DMS 273 treated with DMSO at 0.1 percent for 48 hours (cell line): ENCODE data around the gene TTC34.
"Not testable (repeated sequence)": the region's sequence is repeated elsewhere in the genome, so short reads cannot be mapped to it uniquely, and the experiment has no call there.

Experiments
- DNase-seq: peaks from one replicate; lab custom pipeline; 2025; lab: John Stamatoyannopoulos, UW

TTC34 gene

DNA sequence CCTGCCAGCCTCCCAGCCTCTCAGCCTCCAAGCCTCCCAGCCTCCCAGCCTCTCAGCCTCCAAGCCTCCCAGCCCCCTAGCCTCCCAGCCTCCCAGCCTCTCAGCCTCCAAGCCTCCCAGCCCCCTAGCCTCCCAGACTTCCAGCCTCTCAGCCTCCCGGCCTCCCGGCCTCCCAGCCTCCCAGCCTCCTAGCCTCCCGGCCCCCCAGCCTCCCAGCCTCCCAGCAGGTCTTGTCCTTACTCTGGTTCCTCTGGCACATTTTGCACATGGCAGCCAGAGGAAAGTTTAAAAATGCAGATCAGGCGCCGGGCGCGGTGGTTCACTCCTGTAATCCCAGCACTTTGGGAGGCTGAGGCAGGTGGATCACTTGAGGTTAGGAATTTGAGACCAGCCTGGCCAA is 2.5 kb downstream of the TTC34 start:
- not testable (repeated sequence) for DNase-seq

DNA sequence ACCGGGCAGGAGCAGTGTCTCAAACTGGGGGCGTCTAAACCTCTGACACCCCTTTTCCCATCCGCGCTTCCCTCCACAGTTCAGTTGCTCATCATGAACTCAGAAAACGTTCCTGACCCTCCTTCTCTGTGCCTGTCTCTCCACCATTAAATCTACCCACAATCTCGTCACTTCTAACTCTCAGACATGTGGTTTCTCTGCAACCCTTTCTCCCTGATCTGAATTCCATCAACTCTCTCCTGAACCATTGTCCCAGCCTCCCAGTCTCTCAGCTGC is 3.8 kb downstream of the TTC34 start:
- DNase-seq, result no peak

- DNase-seq, result no peak
Observed at GRCh38 chr1:2796890-2797740, 4.4 kb downstream of the TTC34 start.

DNA sequence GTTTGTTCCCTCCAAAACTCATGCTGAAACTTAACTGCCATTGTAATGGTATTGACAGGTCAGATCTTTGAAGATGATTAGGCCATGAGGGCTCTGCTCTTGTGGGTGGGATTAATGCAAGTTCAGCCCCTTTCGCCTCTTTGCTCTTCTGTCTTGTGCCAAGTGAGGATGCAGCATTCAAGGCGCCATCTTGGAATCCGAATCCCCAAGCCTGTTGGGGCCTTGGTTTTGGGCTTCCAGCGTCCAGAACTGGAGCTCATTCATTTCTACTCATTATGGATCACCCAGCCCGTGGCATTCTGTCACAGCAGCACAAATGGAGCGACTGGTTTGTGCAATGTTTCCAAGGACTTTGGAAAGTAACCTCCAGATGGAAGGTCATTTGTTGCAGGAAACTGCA is 5.6 kb downstream of the TTC34 start:
- no peak for DNase-seq

DNA sequence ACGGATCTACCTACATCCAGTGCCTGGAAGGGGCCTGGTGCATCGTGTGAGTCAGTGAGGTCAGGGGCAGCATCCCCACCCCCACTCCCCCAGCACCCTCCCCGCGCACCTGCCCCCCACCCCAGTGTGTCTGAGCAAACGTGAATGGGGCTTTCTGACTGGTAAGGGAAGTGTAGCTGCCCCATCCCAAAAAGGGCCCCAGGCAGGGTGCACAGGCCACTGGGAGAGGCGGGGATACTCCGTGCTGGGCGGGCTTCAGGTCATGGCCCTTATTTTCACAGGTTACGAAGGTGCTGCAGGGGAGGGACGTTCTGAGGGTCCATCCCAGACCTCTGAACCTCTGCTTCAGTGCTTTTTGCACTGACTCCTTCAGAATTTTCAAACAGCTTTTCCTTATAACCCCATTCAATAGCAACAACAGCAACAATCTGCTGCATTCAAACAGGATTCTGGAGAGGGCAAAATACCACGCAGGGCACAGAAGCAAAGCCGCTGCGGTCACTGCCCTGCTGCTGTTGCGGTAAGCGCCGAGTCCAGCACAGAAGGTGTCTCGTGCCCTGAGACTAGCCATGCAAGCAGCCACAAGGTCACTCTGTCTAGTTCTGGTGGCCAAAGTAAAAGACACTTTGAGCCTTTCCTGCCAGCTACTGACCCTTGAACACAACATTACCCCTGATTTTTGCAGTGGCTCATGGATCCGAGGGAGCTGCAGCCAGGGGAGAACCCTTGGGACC is 10.3 kb downstream of the TTC34 start:
- no peak for DNase-seq

DNA sequence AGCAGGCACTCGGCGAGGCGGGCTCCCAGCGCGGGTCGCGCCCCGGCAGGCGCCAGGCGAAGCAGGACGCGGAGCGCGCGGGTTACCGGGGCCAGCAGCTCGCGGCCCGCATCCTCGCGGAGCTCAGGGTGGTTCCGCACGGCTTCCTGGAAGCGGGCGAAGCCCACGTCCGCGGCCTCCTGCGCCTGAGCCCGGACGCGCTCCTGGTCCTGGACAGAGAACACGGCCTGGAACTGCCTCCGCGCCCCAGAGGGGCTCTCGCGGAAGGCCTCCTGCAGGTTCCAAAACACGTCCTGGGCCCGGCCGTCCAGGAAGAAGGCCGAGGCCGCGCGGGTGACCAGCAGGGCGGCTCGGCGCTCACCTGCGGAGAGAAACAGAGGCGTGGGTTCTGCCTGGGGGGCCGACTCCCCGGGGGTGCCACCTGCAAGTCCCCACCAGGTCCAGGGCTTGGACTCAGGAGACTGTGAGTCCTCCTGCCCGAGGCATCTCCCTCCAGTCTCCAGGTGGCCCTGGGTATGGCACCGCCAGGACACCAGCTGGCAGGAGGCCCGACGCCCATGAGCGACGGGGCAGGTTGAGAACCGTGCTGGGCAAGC is 11.4 kb downstream of the TTC34 start:
- no peak for DNase-seq

DNA sequence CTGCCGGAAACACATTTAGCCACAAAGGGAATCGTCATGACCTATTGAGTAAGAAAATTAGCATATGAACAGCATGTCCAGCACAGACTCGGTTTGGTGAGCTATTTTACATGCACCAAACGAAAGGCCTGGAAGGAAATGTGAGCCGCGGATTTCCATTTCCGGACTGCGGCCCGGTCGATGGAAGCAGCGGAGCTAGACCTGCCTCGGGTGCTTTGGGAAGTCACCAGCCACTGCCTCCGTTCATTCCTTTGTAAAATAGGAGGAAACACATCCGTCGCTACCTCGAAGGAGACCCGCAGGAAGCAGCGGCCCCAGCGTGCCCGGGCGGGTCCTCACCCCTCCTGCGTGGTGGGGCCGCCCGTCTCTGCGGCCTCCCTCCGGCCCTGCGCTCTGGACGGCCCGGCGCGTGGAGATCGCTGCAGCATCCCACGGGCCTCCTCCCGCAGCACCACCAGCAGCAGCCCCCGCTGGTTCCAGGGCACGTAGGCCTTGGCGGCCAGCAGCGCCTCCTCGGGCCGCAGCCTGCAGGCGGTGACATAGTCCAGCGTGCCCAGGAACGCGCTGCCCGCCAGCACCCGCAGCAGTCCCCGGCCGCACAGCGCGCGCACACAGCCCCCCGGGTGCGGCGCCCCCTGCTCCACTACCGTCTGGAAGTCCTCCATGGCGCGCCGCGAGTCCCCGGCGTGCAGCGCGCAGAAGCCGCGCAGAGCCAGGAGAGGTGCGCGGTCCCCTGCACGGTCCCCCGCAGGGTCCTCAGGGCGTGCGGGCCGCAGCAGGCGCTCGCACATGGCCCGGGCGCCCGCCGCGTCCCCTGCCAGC is 12.1 kb downstream of the TTC34 start:
- DNase-seq, result no peak

GRCh38 chr1:2788506-2789163 is 12.9 kb downstream of the TTC34 start:
- DNase-seq, result no peak

GRCh38 chr1:2787163-2787911 is 14.2 kb downstream of the TTC34 start:
- DNase-seq, result no peak

- no peak for DNase-seq
Observed at GRCh38 chr1:2786329-2787162, 14.9 kb downstream of the TTC34 start.

DNA sequence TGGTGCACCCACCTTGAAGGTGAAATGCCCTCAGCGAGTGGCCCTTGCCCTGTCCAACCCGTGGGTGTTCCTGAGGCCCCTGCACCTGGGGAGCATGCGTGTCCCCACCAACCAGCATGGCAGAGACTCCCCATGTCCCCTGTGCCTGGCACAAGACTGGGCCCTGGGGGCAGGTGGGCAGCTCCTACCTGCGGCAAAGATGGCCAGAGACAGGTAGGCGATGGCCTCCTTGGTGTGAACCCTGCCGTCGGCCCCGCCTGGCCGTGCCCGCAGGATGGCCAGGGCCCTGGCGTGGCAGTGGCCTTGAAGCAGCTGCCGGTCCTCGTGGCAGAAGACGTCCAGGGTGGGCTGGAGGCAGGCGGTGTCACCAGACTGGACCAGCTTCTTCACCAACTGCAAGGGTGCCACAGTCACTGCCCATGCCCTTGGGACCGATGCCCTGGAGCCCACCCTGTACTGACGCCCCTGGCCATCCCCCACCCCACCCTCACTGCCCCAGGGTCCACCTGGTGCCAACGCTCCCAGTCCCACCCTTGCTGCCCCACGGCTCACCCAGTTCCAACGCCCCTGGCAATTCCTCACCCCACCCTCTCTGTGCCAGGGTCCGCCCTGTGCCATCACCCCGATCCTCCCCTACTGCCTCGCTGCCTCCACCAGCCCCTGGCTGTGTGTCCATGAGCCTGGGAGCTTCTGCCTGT is 15.7 kb downstream of the TTC34 start:
- no peak for DNase-seq

- DNase-seq, result no peak
Observed at GRCh38 chr1:2784854-2785630, 16.5 kb downstream of the TTC34 start.

DNA sequence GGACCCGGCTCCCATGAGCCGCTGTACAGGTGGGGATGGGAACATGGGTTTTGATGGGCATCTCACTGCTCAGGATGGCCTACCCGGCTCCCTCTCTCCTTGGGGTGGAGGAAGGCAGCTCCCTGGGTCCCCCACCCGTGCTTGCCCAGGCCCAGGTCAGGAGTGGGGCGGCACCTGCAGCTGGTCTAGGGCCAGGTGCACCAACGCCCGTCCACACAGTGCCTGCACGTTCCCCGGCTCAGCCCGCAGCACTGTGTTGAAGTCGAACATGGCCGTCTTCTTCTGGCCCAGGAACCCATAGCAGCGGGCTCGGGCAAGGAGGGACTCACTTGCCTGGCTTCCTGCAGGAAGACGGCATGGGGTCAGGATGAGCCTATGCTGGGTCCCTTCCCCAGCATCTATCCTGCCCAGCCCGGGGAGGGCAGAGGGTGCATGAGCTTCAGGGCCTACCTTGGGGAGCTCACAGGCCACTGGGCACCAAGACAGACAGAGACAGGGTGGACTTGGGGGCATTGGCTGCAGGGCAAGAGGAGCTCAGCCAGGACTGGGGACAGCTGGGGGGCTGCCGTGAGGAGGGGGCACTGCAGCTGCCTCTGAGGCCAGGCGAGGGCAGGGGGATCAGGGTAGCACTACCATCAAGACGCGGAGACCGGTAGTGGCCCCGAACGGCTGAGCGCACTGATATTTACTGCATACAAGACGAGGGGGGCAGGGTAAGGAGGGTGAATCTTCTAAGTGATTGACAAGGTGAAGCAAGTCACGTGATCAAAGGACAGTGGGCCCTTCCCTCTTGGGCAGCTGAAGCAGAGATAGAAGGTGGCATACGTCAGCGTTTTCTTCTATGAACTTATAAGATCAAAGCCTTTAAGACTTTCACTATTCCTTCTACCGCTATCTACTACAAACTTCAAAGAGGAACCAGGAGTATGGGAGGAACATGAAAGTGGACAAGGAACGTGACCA is 17.8 kb downstream of the TTC34 start:
- DNase-seq, result no peak

DNA sequence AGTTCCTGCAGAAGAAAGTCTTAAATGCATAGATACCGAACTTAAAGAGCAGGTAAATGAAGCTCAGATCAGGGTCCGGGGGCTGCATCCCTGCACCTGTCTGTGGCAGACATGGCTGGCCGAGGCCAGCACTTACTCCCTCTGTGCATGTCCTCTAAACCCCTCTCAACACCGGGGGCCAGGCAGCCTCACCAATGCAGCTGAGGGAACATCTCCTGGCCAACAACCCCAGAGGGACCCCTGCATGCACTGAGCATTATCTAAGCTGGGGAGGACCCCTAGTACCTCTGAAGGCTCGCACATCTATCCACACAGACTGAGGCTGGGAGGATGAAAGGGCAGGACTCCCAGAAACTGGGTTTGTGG is 18.4 kb downstream of the TTC34 start:
- DNase-seq, result no peak

- DNase-seq, result no peak
Observed at GRCh38 chr1:2781627-2782026, 19.9 kb downstream of the TTC34 start.

DNA sequence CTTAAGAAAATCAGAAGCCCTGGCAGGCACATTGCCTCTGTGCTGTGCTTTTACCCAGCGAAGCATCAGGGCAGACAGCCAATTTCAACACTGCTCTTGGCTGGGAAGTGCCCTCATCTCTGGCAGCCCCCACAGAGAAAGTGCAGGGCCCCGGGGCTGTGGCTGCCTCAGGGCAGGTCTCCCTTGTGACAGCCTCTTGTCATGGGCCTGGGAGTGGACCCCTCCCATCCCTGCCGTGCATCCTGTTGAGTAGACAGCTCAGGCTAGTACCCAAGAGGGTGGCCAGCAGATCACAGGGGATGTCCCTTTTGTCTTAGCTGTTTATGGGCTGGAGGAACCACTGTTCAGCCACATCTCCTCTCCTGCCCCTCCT is 23.3 kb downstream of the TTC34 start:
- no peak for DNase-seq

- no peak for DNase-seq
Observed at GRCh38 chr1:2777424-2778219, 23.9 kb downstream of the TTC34 start.
